NCI-H2171 treated with DMSO at 0.1 percent for 48 hours (cell line): ENCODE data around the gene CHD1L.
"Not testable (repeated sequence)": the region's sequence is repeated elsewhere in the genome, so short reads cannot be mapped to it uniquely, and the experiment has no call there.

ENCODE experiments used
- DNase-seq: peaks from one replicate; lab custom pipeline; 2025; lab: John Stamatoyannopoulos, UW

CHD1L gene

DNA sequence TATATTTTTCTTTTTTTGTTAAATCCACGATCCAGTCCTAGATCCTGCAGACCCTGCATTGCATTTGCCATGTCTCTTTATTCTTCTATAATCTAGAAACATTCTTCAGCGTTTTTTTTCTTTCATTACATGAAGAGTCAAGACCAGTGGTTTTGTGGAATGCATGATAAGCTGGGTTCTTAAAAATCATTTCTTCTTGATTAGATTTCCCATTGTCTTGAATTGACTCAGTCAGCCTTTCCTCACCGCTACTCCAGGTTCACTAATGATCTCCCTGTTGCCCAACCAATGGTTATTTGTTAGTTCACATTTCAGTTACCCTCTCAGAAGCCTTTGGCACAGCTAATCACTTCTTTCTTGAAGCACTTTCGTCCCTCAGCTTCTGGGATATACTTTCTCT lies 25.2 kb downstream of the CHD1L start:
- DNase-seq, result no peak

- no peak for DNase-seq
Observed at GRCh38 chr1:147270721-147271120, 28.2 kb downstream of the CHD1L start.

DNA sequence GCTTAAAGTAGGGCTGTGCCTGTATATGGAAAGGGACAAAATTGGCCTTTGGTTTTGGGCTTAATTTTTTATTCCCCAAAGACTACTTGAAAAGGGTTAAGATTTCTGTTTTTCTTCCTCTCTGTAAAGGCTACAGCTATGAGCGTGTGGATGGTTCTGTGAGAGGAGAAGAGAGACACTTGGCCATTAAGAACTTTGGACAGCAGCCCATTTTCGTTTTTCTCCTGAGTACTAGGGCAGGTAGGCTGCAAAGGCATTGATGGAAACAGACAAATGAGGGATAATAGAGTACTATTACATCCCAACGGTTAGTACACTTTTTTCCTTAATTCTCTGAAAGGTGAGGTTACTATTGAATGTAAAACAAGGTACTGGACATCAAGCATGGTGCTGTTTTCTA lies 29.6 kb downstream of the CHD1L start:
- no peak for DNase-seq

- peak; percentile 41 for DNase-seq
Observed at GRCh38 chr1:147273409-147274336, 31.2 kb downstream of the CHD1L start.

GRCh38 chr1:147281950-147282349 lies 39.5 kb downstream of the CHD1L start:
- DNase-seq, result no peak

DNA sequence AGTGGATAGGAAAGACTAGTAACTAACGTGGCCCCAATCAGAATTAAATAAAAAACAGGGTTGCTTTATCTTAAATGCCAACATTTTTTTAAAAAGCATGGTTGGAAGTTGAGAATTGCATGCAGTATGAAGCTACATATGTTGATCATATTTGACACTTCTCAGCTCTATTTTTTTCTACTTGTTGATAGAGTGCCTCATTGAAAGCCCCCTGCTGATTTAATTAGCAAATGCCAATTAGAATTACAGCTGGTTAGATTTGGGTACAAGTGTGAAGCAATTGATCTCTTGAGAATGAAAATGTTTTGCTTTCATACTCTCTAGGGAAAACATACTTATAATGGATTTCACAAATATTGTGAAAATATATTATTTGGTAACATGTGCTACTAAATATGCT lies 40.5 kb downstream of the CHD1L start:
- no peak for DNase-seq

- no peak for DNase-seq
Observed at GRCh38 chr1:147287133-147287865, 44.8 kb downstream of the CHD1L start.

DNA sequence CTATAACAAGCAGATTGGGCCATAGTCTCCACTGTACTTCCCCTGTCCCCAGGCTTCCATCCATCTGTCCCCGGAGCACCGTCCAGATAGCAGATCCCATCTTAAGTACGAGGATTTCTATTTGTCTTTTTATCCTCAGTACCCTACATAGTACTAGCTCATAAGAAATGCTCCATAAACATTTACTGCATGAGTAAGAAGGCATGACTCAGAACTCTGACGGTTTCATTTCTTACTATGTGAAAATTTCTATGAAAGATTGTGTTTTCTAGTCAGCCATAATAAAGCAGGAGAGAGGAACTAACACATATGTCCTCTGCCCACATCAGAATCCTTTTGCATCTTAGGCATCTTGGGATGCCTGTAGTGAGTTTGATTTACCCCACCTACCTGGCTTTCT lies 49.5 kb downstream of the CHD1L start:
- DNase-seq, result no peak

- DNase-seq, result no peak
Observed at GRCh38 chr1:147292631-147293251, 50.3 kb downstream of the CHD1L start.

GRCh38 chr1:147297438-147297837 lies 55.0 kb downstream of the CHD1L start:
- no peak for DNase-seq

DNA sequence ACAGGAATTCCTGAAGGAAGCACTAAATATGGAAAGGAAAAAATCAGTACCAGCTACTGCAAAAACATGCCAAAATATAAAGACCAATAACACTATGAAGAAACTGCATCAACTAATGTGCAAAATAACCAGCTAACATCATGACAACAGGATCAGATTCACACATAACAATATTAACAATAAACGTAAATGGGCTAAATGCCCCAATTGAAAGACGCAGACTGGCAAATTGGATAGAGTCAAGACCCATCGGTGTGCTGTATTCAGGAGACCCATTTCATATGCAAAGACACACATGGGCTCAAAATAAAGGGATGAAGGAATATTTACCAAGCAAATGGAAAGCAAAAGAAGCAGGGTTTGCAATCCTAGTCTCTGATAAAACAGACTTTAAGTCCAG lies 63.3 kb downstream of the CHD1L start:
- not testable (repeated sequence) for DNase-seq

GRCh38 chr1:147316968-147317367 lies 74.5 kb downstream of the CHD1L start:
- no peak for DNase-seq

- not testable (repeated sequence) for DNase-seq
Observed at GRCh38 chr1:147326933-147327687, 84.6 kb downstream of the CHD1L start.

- DNase-seq, result peak; percentile 22
Observed at GRCh38 chr1:147334292-147334691, 91.8 kb downstream of the CHD1L start.

GRCh38 chr1:147336291-147336690 lies 93.8 kb downstream of the CHD1L start:
- DNase-seq, result no peak

- DNase-seq, result no peak
Observed at GRCh38 chr1:147337040-147337630, 94.7 kb downstream of the CHD1L start.

DNA sequence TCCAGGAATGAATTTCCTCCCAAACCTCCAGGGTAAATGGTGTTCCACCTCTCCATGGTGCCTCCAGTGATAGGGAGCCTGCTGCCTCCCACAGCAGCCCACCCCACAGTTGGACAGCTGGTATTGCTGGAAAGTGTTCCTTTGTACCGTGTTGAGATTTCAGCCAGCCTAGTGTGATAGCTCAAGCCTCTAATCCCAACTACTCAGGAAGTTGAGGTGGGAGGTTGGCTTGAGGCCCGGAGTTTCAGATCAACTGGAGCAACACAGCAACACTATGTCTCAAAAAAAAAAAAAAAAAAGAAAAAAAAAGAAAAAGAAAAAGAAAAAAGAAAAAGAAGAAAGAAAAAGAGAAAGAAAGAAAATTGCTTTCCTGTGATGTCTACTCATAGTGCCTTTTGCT lies 96.1 kb downstream of the CHD1L start:
- no peak for DNase-seq

DNA sequence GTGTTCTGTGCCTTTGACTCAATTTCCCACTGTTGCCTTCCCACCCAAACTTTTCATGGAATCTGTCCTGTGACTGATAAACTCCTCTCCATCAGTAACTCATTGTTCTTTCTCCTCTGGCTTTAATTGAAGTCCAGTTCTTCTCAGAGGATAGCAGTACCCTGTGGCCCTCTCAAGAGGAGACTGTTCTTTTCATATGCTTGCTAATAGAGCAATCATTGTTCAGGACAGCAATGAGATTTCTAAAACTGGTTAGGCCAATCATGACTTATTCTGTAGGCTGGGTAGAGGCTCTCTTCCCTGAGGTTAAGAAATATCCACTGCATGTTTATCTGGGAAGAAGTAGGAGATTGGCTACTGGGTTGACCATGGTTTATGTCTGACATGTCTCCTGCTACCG lies 98.8 kb downstream of the CHD1L start:
- DNase-seq, result no peak
